ENCODE results near the gene TMEM72.

The TMEM72 gene

DNA sequence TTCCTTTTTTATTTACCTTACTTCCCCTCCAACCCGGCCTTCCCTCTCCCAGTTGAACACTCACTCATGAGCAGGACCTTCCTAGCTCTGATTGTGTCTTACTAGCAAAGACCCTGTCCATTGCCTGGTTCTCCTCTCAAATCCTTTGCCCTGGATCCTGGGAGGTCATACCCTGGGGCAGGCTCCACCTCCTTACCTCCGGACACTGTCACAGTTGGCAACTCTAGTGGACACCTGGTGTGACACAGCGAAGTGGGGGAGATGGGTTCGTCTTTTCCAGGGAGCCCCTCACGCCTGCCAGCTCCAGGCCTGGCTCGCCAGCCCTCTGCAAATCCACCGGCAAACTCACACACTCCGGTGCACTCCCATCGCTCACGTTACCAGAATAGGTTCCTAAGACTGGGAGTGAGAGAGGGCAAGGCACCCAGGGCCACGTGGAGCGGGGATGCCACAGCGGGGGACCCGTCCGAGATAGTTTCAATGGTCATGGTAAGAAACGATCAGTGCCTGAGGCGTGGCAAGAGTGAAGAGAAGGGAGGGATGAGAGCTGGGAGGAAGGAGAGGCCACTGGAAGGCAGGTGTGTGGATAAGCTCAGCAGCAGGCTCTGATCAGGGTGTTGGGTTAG lies 30.9 kb upstream of the TMEM72 start:
- in situ Hi-C loops (cut with HindIII; ENCODE audit: low sequenced_read_pairs): no loop called here
- no peak overlapping the region for H3K4me3 ChIP-seq (ENCODE audit: low read depth, low read length)
- DNase-seq (ENCODE audit: low read depth, low spot score): no peak
- TF ChIP-seq, protein P1, sequence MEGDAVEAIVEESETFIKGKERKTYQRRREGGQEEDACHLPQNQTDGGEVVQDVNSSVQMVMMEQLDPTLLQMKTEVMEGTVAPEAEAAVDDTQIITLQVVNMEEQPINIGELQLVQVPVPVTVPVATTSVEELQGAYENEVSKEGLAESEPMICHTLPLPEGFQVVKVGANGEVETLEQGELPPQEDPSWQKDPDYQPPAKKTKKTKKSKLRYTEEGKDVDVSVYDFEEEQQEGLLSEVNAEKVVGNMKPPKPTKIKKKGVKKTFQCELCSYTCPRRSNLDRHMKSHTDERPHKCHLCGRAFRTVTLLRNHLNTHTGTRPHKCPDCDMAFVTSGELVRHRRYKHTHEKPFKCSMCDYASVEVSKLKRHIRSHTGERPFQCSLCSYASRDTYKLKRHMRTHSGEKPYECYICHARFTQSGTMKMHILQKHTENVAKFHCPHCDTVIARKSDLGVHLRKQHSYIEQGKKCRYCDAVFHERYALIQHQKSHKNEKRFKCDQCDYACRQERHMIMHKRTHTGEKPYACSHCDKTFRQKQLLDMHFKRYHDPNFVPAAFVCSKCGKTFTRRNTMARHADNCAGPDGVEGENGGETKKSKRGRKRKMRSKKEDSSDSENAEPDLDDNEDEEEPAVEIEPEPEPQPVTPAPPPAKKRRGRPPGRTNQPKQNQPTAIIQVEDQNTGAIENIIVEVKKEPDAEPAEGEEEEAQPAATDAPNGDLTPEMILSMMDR (IDR thresholded peaks at IDR 0.05; ENCODE audit: low read depth, low read length): no peak

DNA sequence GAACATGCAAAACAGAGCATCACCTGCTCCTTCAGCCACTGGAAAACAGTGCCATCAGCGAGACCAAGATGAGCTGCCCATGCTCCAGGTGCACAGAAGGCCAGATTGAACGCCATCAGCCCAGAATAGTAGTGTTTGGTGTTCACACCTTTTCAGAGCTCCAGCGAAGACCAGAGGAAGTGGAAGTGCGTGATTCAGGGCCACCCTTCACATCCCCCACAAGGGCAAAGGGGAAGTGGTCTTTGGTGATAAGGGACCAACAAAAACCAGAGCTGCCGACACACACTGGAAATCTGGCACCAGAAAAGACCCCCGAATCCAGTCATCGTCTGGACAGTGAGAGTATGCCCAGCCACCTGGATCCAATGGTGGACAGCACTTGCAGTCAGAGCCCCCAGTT lies 29.5 kb upstream of the TMEM72 start:
- DNase-seq (ENCODE audit: low read depth, low spot score): no peak
- in situ Hi-C loops (cut with HindIII; ENCODE audit: low sequenced_read_pairs): no loop called here
- TF ChIP-seq, protein P1 (IDR thresholded peaks at IDR 0.05; ENCODE audit: low read depth, low read length): no peak
- no peak overlapping the region for H3K4me3 ChIP-seq (ENCODE audit: low read depth, low read length)

DNA sequence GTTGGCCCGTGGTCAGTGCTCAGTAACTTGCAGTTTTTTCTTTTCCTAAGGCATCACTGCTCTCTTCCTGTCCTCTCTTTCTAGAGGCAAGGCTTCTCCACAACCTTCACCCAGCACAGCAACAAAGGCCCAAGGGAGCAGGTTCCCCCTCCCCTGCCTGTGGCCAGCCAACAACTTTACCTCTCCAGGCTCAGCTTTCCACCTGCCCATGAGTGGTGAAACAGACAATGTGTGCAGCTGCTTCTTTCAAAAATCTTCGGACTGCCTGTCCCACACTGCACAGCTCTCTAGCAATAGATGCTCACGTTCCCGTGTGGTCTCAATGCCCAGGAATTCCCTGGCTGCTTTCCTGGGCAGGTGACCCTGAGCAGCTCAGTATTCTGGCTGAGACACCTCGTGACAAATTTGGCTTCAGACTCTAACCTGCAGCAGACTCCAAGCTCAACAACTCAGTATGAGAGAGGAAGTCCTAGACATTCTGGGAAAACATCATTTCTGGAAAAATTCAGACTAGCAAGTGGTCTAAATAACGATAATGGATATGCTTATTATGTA lies 28.9 kb upstream of the TMEM72 start:
- H3K4me3 ChIP-seq (ENCODE audit: low read depth, low read length): no peak overlapping the region
- no peak for DNase-seq (ENCODE audit: low read depth, low spot score)
- TF ChIP-seq, protein P1 (IDR thresholded peaks at IDR 0.05; ENCODE audit: low read depth, low read length): no peak
- in situ Hi-C loops (cut with HindIII; ENCODE audit: low sequenced_read_pairs): no loop called here

DNA sequence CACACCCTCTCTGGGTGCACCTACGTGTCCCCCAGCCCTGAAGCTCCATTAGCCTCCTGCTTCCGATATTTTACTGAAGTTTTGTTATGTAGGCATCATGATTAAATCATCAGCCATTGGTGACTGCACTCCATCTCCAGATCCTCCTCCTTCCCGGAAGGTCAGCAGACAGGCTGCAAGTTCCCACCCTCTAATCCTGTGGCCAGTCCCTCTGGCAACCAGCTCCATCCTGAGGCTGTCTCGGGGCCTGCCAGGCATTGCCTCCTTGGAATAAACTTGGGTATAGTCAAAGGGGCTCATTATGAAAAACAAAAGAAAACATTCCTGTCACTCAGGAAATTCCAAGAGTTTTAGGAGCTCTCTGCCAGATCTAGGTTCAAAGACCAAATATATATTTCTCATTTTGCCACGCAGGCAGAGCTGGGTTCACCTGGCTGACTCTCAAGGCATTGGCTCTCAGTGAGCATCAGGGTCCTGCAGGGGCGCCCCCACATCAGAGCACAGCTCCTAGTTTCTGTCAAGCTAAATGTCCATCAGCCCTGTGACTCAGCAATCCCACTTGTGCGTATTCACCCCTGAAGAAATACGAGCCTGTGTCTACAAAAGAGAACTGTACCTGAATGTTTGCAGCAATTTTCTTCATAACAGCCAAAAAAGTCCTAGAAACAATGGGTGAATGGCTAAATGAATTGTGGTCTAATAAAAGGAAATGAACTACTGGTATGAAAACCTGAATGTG lies 27.4 kb upstream of the TMEM72 start:
- in situ Hi-C loops (cut with HindIII; ENCODE audit: low sequenced_read_pairs): no loop called here
- DNase-seq (ENCODE audit: low read depth, low spot score): no peak
- no peak overlapping the region for H3K4me3 ChIP-seq (ENCODE audit: low read depth, low read length)
- TF ChIP-seq, protein P1 (IDR thresholded peaks at IDR 0.05; ENCODE audit: low read depth, low read length): no peak

DNA sequence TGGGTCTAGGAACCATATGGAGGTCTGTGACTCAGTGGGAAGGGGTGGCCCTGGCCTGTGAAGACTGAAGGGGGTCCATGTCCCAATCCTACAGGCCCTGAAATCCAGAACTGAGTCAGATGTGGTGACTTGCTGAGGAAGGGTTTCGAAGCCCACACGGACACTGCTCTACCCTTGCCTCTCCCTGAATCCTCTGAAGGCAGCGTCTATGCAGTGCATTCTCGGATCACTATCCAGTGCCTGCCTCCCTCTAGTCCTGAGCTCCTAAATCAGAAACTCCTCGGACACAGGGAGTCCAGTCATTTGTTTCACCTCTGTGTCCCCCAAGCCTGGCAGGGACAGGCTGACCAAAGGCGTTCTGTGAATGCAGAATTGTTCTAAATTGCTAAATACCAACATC lies 25.4 kb upstream of the TMEM72 start:
- TF ChIP-seq, protein P1 (IDR thresholded peaks at IDR 0.05; ENCODE audit: low read depth, low read length): no peak
- in situ Hi-C loops (cut with HindIII; ENCODE audit: low sequenced_read_pairs): no loop called here
- no peak overlapping the region for H3K4me3 ChIP-seq (ENCODE audit: low read depth, low read length)
- DNase-seq (ENCODE audit: low read depth, low spot score): no peak

DNA sequence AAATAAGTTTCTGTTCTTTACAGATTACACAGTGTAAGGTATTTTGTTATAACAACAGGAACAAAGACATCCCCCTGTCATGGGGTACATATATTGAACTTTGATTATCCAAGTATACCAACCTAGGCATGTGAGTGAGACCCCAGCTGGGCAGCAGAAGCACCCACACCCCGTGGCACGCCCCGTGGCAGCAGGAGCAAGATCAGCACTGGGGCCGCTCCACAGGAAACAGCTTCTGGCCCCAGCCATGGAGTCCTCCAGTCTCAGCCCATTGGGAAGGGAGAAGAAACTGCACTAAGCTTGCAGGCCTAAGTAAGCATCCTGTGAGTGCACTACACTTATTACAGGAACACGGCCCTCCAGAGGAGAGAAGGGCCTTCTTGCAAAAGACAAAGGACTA lies 24.2 kb upstream of the TMEM72 start:
- TF ChIP-seq, protein P1 (IDR thresholded peaks at IDR 0.05; ENCODE audit: low read depth, low read length): no peak
- no peak for DNase-seq (ENCODE audit: low read depth, low spot score)
- H3K4me3 ChIP-seq (ENCODE audit: low read depth, low read length): no peak overlapping the region
- in situ Hi-C loops (cut with HindIII; ENCODE audit: low sequenced_read_pairs): no loop called here
